ENCODE measurements around the gene MRPS12. TPM values are rescaled to one million over a fixed set of nuclear protein-coding genes. Genes with fewer than 3 reads are reported as not detected.
A peak's percentile ranks its signal among the peaks of the same experiment; 100 is the strongest.

The MRPS12 gene
- total RNA-seq, 6 experiments from 2014 or later = 21.2 to 49.5 (median 24.0) TPM

GRCh38 chr19:38970664-38971532, 40.2 kb downstream of the MRPS12 start:
- H3K4me3 ChIP-seq = no peak overlapping the region
- no peaks in the 10 kb centered on the region for H3K9me3 ChIP-seq
- H3K27me3 ChIP-seq = no peaks in the 10 kb centered on the region
- 61% methylated on average over 11 of the region's 12 CpGs for WGBS (ENCODE audit: insufficient coverage, low coverage, low lambda C conversion rate, missing lambda C conversion rate)
- H3K27ac ChIP-seq = no peak overlapping the region
- ATAC-seq (no peak), DNase-seq (no peak)
- H3K4me1 ChIP-seq = peaks cover 0 to 9% (median 3%) of the 10 kb centered on the region in 4 donors
- no peak for TF ChIP-seq POLR2A (IDR thresholded peaks at IDR 0.05)
- TF ChIP-seq, protein P1, sequence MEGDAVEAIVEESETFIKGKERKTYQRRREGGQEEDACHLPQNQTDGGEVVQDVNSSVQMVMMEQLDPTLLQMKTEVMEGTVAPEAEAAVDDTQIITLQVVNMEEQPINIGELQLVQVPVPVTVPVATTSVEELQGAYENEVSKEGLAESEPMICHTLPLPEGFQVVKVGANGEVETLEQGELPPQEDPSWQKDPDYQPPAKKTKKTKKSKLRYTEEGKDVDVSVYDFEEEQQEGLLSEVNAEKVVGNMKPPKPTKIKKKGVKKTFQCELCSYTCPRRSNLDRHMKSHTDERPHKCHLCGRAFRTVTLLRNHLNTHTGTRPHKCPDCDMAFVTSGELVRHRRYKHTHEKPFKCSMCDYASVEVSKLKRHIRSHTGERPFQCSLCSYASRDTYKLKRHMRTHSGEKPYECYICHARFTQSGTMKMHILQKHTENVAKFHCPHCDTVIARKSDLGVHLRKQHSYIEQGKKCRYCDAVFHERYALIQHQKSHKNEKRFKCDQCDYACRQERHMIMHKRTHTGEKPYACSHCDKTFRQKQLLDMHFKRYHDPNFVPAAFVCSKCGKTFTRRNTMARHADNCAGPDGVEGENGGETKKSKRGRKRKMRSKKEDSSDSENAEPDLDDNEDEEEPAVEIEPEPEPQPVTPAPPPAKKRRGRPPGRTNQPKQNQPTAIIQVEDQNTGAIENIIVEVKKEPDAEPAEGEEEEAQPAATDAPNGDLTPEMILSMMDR (IDR thresholded peaks at IDR 0.05) = no peak
- peaks cover 0 to 6% (median 2%) of the 10 kb centered on the region in 4 donors for H3K36me3 ChIP-seq
- intact Hi-C loops (cut with DNase I) = no loop called here

GRCh38 chr19:38971672-38972071, 40.9 kb downstream of the MRPS12 start:
- Histone ChIP-seq H3K4me1 (peaks cover 0 to 10% (median 3%) of the 10 kb centered on the region in 4 donors), H3K27ac (no peak overlapping the region), H3K9me3 (no peaks in the 10 kb centered on the region), H3K4me3 (no peak overlapping the region), H3K27me3 (no peaks in the 10 kb centered on the region), H3K36me3 (peaks cover 0 to 4% (median 1%) of the 10 kb centered on the region in 4 donors)
- no peak for ATAC-seq
- intact Hi-C loops (cut with DNase I) = no loop called here
- 67% methylated on average over 1 of the region's 2 CpGs for WGBS (ENCODE audit: insufficient coverage, low coverage, low lambda C conversion rate, missing lambda C conversion rate)
- no peak for TF ChIP-seq POLR2A (IDR thresholded peaks at IDR 0.05)
- TF ChIP-seq, protein P1 (IDR thresholded peaks at IDR 0.05) = no peak
- DNase-seq = no peak

- DNase-seq = no peak
- H3K4me3 ChIP-seq = peak overlapping the region; percentile 80 to 82 (median 80)
- TF ChIP-seq POLR2A (IDR thresholded peaks at IDR 0.05) = no peak
- TF ChIP-seq, protein P1 (IDR thresholded peaks at IDR 0.05) = no peak
- H3K4me1 ChIP-seq = peaks cover 0 to 34% (median 8%) of the 10 kb centered on the region in 4 donors
- H3K27me3 ChIP-seq = no peaks in the 10 kb centered on the region
- 23% methylated on average over 15 of the region's 19 CpGs for whole genome bisulfite sequencing (ENCODE audit: insufficient coverage, low coverage, low lambda C conversion rate, missing lambda C conversion rate)
- intact Hi-C loops (cut with DNase I) = no loop called here
- peak overlapping the region; percentile 82 to 86 (median 84) for H3K27ac ChIP-seq
- ATAC-seq = peak in 1 of 4 donors; percentile 1
- H3K36me3 ChIP-seq = no peaks in the 10 kb centered on the region
- no peaks in the 10 kb centered on the region for H3K9me3 ChIP-seq
Observed at GRCh38 chr19:38974624-38975213, 44.0 kb downstream of the MRPS12 start.

- H3K4me1 ChIP-seq = peaks cover 0 to 36% (median 8%) of the 10 kb centered on the region in 4 donors
Observed at GRCh38 chr19:38975214-38975860, 44.6 kb downstream of the MRPS12 start, which contains the start of gene FBXO17. FBXO17 (minus strand) TSS chr19:38975742; CDS start chr19:38950319, 25,423 bp downstream.

More at GRCh38 chr19:38975214-38975860, 44.6 kb downstream of the MRPS12 start, which contains the start of gene FBXO17:
- peak within 1 kb of the TSS; percentile 80 to 82 (median 80) for H3K4me3 ChIP-seq
- H3K9me3 ChIP-seq = peaks cover 0 to 3% (median 0%) of the 10 kb centered on the region in 4 donors
- peak; percentile 75 to 78 (median 77) for DNase-seq
- 2% methylated on average over 23 of the region's 63 CpGs for WGBS (ENCODE audit: insufficient coverage, low coverage, low lambda C conversion rate, missing lambda C conversion rate)
- TF ChIP-seq, protein P1 (IDR thresholded peaks at IDR 0.05) = no peak
- no peak for TF ChIP-seq POLR2A (IDR thresholded peaks at IDR 0.05)
- H3K36me3 ChIP-seq = no peaks in the 10 kb centered on the region
- peak; percentile 52 to 81 (median 68) for ATAC-seq
- intact Hi-C loops (cut with DNase I) = no loop called here
- no peaks in the 10 kb centered on the region for H3K27me3 ChIP-seq
- peak within 1 kb of the TSS; percentile 82 to 86 (median 84) for H3K27ac ChIP-seq
